ENCODE measurements around the gene ZNF777. TPM values are rescaled to one million over a fixed set of nuclear protein-coding genes. Genes with fewer than 3 reads are reported as not detected.

ZNF777 gene
- total and polyA plus RNA-seq, 8 donors = 9.3 to 14.0 (median 11.9) TPM

- peaks cover 0 to 61% of the 10 kb centered on the region in 2 donors for H3K36me3 ChIP-seq
- ATAC-seq = no peak
Observed at GRCh38 chr7:149432121-149432691, 28.7 kb downstream of the ZNF777 start.

GRCh38 chr7:149431486-149432120 is 29.3 kb downstream of the ZNF777 start:
- no peak for TF ChIP-seq CTCF (IDR thresholded peaks at IDR 0.05)
- Histone ChIP-seq H3K4me3 (no peak overlapping the region), H3K27ac (no peak overlapping the region), H3K27me3 (no peaks in the 10 kb centered on the region), H3K4me1 (no peaks in the 10 kb centered on the region), H3K36me3 (peaks cover 0 to 61% of the 10 kb centered on the region in 2 donors), H3K9me3 (no peaks in the 10 kb centered on the region)
- intact Hi-C loops (cut with DNase I) = no loop called here
- no peak for ATAC-seq
- peak in 1 of 4 donors; percentile 65 for DNase-seq

More at GRCh38 chr7:149432121-149432691, 28.7 kb downstream of the ZNF777 start:
- Histone ChIP-seq H3K27ac (no peak overlapping the region), H3K4me3 (no peak overlapping the region), H3K9me3 (no peaks in the 10 kb centered on the region), H3K27me3 (no peaks in the 10 kb centered on the region), H3K4me1 (no peaks in the 10 kb centered on the region)
- TF ChIP-seq CTCF (IDR thresholded peaks at IDR 0.05) = no peak
- peak in 1 of 4 donors; percentile 74 for DNase-seq
- intact Hi-C loops (cut with DNase I) = no loop called here

GRCh38 chr7:149430192-149430591 is 30.7 kb downstream of the ZNF777 start:
- DNase-seq (no peak), ATAC-seq (no peak)
- Histone ChIP-seq H3K4me1 (no peaks in the 10 kb centered on the region), H3K9me3 (no peaks in the 10 kb centered on the region), H3K4me3 (no peak overlapping the region), H3K36me3 (peaks cover 0 to 48% of the 10 kb centered on the region in 2 donors), H3K27ac (no peak overlapping the region), H3K27me3 (no peaks in the 10 kb centered on the region)
- no peak for TF ChIP-seq CTCF (IDR thresholded peaks at IDR 0.05)
- intact Hi-C loops (cut with DNase I) = no loop called here

GRCh38 chr7:149427893-149428292 is 33.0 kb downstream of the ZNF777 start:
- intact Hi-C loops (cut with DNase I) = no loop called here
- TF ChIP-seq CTCF (IDR thresholded peaks at IDR 0.05) = no peak
- peaks cover 0 to 13% of the 10 kb centered on the region in 2 donors for H3K27me3 ChIP-seq

GRCh38 chr7:149427096-149427680 is 33.7 kb downstream of the ZNF777 start:
- Histone ChIP-seq H3K27me3 (peaks cover 0 to 16% of the 10 kb centered on the region in 2 donors), H3K36me3 (peaks cover 0 to 19% of the 10 kb centered on the region in 2 donors), H3K9me3 (no peaks in the 10 kb centered on the region), H3K27ac (no peak overlapping the region), H3K4me3 (no peak overlapping the region), H3K4me1 (peaks cover 6 to 9% of the 10 kb centered on the region in 2 donors)
- intact Hi-C loops (cut with DNase I) = no loop called here
- no peak for TF ChIP-seq CTCF (IDR thresholded peaks at IDR 0.05)
- ATAC-seq (no peak), DNase-seq (no peak)

More at GRCh38 chr7:149427893-149428292, 33.0 kb downstream of the ZNF777 start:
- H3K4me1 ChIP-seq = peaks cover 5 to 7% of the 10 kb centered on the region in 2 donors
- ATAC-seq = no peak
- H3K27ac ChIP-seq = no peak overlapping the region
- peaks cover 0 to 26% of the 10 kb centered on the region in 2 donors for H3K36me3 ChIP-seq
- DNase-seq = no peak
- H3K4me3 ChIP-seq = no peak overlapping the region
- no peaks in the 10 kb centered on the region for H3K9me3 ChIP-seq

Measured in left lung (tissue), 10 donors.